BLaER1 (cell line): Measurements from ENCODE around the gene DOCK4.

ENCODE experiments used
- H3K27ac ChIP-seq: shearing (Covaris generic); formaldehyde crosslinking; 2 replicates; pipeline ENCODE4 v1.8.1; 2022
- H3K27me3 ChIP-seq: shearing (Covaris generic); formaldehyde crosslinking; 2 replicates; pipeline ENCODE4 v1.8.1; 2022
- H3K36me3 ChIP-seq: shearing (Covaris generic); formaldehyde crosslinking; 2 replicates; pipeline ENCODE4 v1.8.1; 2022
- H3K4me1 ChIP-seq: shearing (Covaris generic); formaldehyde crosslinking; 2 replicates; pipeline ENCODE4 v1.8.1; 2022
- H3K4me2 ChIP-seq: shearing (Covaris generic); formaldehyde crosslinking; 2 replicates; pipeline ENCODE4 v1.8.1; 2022
- H3K4me3 ChIP-seq: shearing (Covaris generic); formaldehyde crosslinking; 2 replicates; pipeline ENCODE4 v1.8.1; 2022
- H3K9ac ChIP-seq: shearing (Covaris generic); formaldehyde crosslinking; 2 replicates; pipeline ENCODE4 v1.8.1; 2022
- H3K9me3 ChIP-seq: shearing (Covaris generic); formaldehyde crosslinking; 2 replicates; pipeline ENCODE4 v1.8.1; 2022
- H4K20me1 ChIP-seq: shearing (Covaris generic); formaldehyde crosslinking; 2 replicates; pipeline ENCODE4 v1.8.1; 2022
- Cebpa-rat ChIP-seq: shearing (Covaris generic); IDR thresholded peaks from 2 replicates; pipeline ENCODE4 v1.8.1; 2022

The DOCK4 gene

GRCh38 chr7:112042631-112043030, 163.6 kb downstream of the DOCK4 start:
- H3K4me3 ChIP-seq = no peak overlapping the region
- H3K4me2 ChIP-seq = peak overlapping the region; percentile 11
- H3K4me1 ChIP-seq = peaks cover 9% of the 10 kb centered on the region
- H3K27me3 ChIP-seq = no peaks in the 10 kb centered on the region
- no peaks in the 10 kb centered on the region for H4K20me1 ChIP-seq
- no peaks in the 10 kb centered on the region; the same call in 1 of the 2 replicates for H3K36me3 ChIP-seq
- TF ChIP-seq Cebpa-rat = no peak
- no peak overlapping the region for H3K27ac ChIP-seq
- no peak overlapping the region for H3K9ac ChIP-seq
- H3K9me3 ChIP-seq = peaks cover 7% of the 10 kb centered on the region

- H3K4me2 ChIP-seq = no peak overlapping the region
- TF ChIP-seq Cebpa-rat = no peak
- H3K27me3 ChIP-seq = no peaks in the 10 kb centered on the region
- no peak overlapping the region for H3K9ac ChIP-seq
- H3K4me3 ChIP-seq = no peak overlapping the region
- peaks cover 9% of the 10 kb centered on the region for H3K4me1 ChIP-seq
- no peak overlapping the region for H3K27ac ChIP-seq
- H3K36me3 ChIP-seq = no peaks in the 10 kb centered on the region
- H4K20me1 ChIP-seq = no peaks in the 10 kb centered on the region
- H3K9me3 ChIP-seq = no peaks in the 10 kb centered on the region
These were observed 167.8 kb downstream of the DOCK4 start for GRCh38 chr7:112038353-112038752.

GRCh38 chr7:112036071-112036470, 170.1 kb downstream of the DOCK4 start:
- H3K9ac ChIP-seq = no peak overlapping the region
- no peaks in the 10 kb centered on the region for H4K20me1 ChIP-seq
- no peak for TF ChIP-seq Cebpa-rat
- H3K4me1 ChIP-seq = no peaks in the 10 kb centered on the region
- H3K9me3 ChIP-seq = no peaks in the 10 kb centered on the region
- H3K4me3 ChIP-seq = no peak overlapping the region
- H3K4me2 ChIP-seq = no peak overlapping the region
- H3K27ac ChIP-seq = no peak overlapping the region
- no peaks in the 10 kb centered on the region for H3K36me3 ChIP-seq
- H3K27me3 ChIP-seq = no peaks in the 10 kb centered on the region

- no peak overlapping the region for H3K9ac ChIP-seq
- TF ChIP-seq Cebpa-rat = no peak
- no peaks in the 10 kb centered on the region for H4K20me1 ChIP-seq
- H3K36me3 ChIP-seq = no peaks in the 10 kb centered on the region
- no peaks in the 10 kb centered on the region for H3K9me3 ChIP-seq
- H3K27me3 ChIP-seq = no peaks in the 10 kb centered on the region
- no peak overlapping the region for H3K4me2 ChIP-seq
- no peak overlapping the region for H3K4me3 ChIP-seq
- H3K27ac ChIP-seq = no peak overlapping the region
- H3K4me1 ChIP-seq = peaks cover 10% of the 10 kb centered on the region
These were observed 174.5 kb downstream of the DOCK4 start for GRCh38 chr7:112031689-112032088.

- TF ChIP-seq Cebpa-rat = no peak
- no peak overlapping the region for H3K27ac ChIP-seq
- no peak overlapping the region for H3K4me3 ChIP-seq
- H3K4me1 ChIP-seq = peaks cover 10% of the 10 kb centered on the region
- no peaks in the 10 kb centered on the region for H3K9me3 ChIP-seq
- no peaks in the 10 kb centered on the region for H3K36me3 ChIP-seq
- H4K20me1 ChIP-seq = no peaks in the 10 kb centered on the region
- no peak overlapping the region for H3K4me2 ChIP-seq
- no peaks in the 10 kb centered on the region for H3K27me3 ChIP-seq
- H3K9ac ChIP-seq = no peak overlapping the region
These were observed 180.6 kb downstream of the DOCK4 start for GRCh38 chr7:112025556-112025955.

- peaks cover 10% of the 10 kb centered on the region for H3K4me1 ChIP-seq
- no peaks in the 10 kb centered on the region for H4K20me1 ChIP-seq
- no peaks in the 10 kb centered on the region for H3K9me3 ChIP-seq
- no peak for TF ChIP-seq Cebpa-rat
- no peaks in the 10 kb centered on the region for H3K36me3 ChIP-seq
- no peaks in the 10 kb centered on the region for H3K27me3 ChIP-seq
- no peak overlapping the region for H3K9ac ChIP-seq
- H3K4me3 ChIP-seq = no peak overlapping the region
- no peak overlapping the region for H3K4me2 ChIP-seq
- no peak overlapping the region for H3K27ac ChIP-seq
These were observed 182.4 kb downstream of the DOCK4 start for GRCh38 chr7:112023786-112024185.

GRCh38 chr7:112023282-112023681, 182.9 kb downstream of the DOCK4 start:
- H3K4me3 ChIP-seq = no peak overlapping the region
- no peak overlapping the region for H3K27ac ChIP-seq
- no peaks in the 10 kb centered on the region for H4K20me1 ChIP-seq
- H3K36me3 ChIP-seq = no peaks in the 10 kb centered on the region
- H3K4me2 ChIP-seq = no peak overlapping the region
- H3K27me3 ChIP-seq = no peaks in the 10 kb centered on the region
- TF ChIP-seq Cebpa-rat = no peak
- H3K9me3 ChIP-seq = no peaks in the 10 kb centered on the region
- H3K4me1 ChIP-seq = peaks cover 10% of the 10 kb centered on the region
- no peak overlapping the region for H3K9ac ChIP-seq

GRCh38 chr7:112022128-112022527, 184.1 kb downstream of the DOCK4 start:
- no peak for TF ChIP-seq Cebpa-rat
- Histone ChIP-seq H3K4me1 (no peaks in the 10 kb centered on the region), H3K9ac (no peak overlapping the region), H4K20me1 (no peaks in the 10 kb centered on the region), H3K27ac (no peak overlapping the region), H3K27me3 (no peaks in the 10 kb centered on the region), H3K4me3 (no peak overlapping the region), H3K4me2 (no peak overlapping the region), H3K9me3 (no peaks in the 10 kb centered on the region), H3K36me3 (no peaks in the 10 kb centered on the region)

- no peak for TF ChIP-seq Cebpa-rat
These were observed 184.7 kb downstream of the DOCK4 start for GRCh38 chr7:112021379-112022044.

GRCh38 chr7:112020800-112021199, 185.4 kb downstream of the DOCK4 start:
- Histone ChIP-seq H3K27ac (no peak overlapping the region), H4K20me1 (no peaks in the 10 kb centered on the region), H3K27me3 (no peaks in the 10 kb centered on the region), H3K4me2 (no peak overlapping the region), H3K36me3 (no peaks in the 10 kb centered on the region), H3K4me3 (no peak overlapping the region), H3K9ac (no peak overlapping the region), H3K9me3 (no peaks in the 10 kb centered on the region), H3K4me1 (no peaks in the 10 kb centered on the region)
- TF ChIP-seq Cebpa-rat = no peak

More at GRCh38 chr7:112021379-112022044, 184.7 kb downstream of the DOCK4 start:
- H3K9ac ChIP-seq = no peak overlapping the region
- H3K27ac ChIP-seq = no peak overlapping the region
- H3K27me3 ChIP-seq = no peaks in the 10 kb centered on the region
- no peaks in the 10 kb centered on the region for H3K36me3 ChIP-seq
- no peaks in the 10 kb centered on the region for H3K9me3 ChIP-seq
- H3K4me1 ChIP-seq = no peaks in the 10 kb centered on the region
- H3K4me3 ChIP-seq = no peak overlapping the region
- H4K20me1 ChIP-seq = no peaks in the 10 kb centered on the region
- no peak overlapping the region for H3K4me2 ChIP-seq

GRCh38 chr7:112019932-112020331, 186.3 kb downstream of the DOCK4 start:
- no peak overlapping the region for H3K4me3 ChIP-seq
- TF ChIP-seq Cebpa-rat = no peak
- no peak overlapping the region for H3K9ac ChIP-seq
- H3K4me1 ChIP-seq = no peaks in the 10 kb centered on the region
- no peak overlapping the region for H3K4me2 ChIP-seq
- H3K27me3 ChIP-seq = no peaks in the 10 kb centered on the region
- no peaks in the 10 kb centered on the region for H3K36me3 ChIP-seq
- no peaks in the 10 kb centered on the region for H3K9me3 ChIP-seq
- H3K27ac ChIP-seq = no peak overlapping the region
- H4K20me1 ChIP-seq = no peaks in the 10 kb centered on the region
